Measurements from ENCODE around the gene CAMK1D.
"Not testable (repeated sequence)": the region's sequence is repeated elsewhere in the genome, so short reads cannot be mapped to it uniquely, and the experiment has no call there.

Gene CAMK1D

GRCh38 chr10:12531305-12532220 lies 182.2 kb downstream of the CAMK1D start:
- Mint-ChIP-seq H3K4me3 (no peak overlapping the region), H3K4me1 (peaks cover 11% of the 10 kb centered on the region), H3K27ac (no peak overlapping the region), H3K9me3 (no peaks in the 10 kb centered on the region), H3K27me3 (no peaks in the 10 kb centered on the region)
- no peak for ATAC-seq
- DNase-seq, result no peak

GRCh38 chr10:12533151-12533550 lies 183.8 kb downstream of the CAMK1D start:
- Mint-ChIP-seq H3K9me3 (no peaks in the 10 kb centered on the region), H3K4me3 (no peak overlapping the region), H3K4me1 (peaks cover 11% of the 10 kb centered on the region), H3K27ac (no peak overlapping the region), H3K27me3 (no peaks in the 10 kb centered on the region)
- ATAC-seq (no peak), DNase-seq (no peak)

GRCh38 chr10:12533723-12534122 lies 184.4 kb downstream of the CAMK1D start:
- DNase-seq (no peak), ATAC-seq (no peak)
- Mint-ChIP-seq H3K4me1 (peaks cover 11% of the 10 kb centered on the region), H3K4me3 (no peak overlapping the region), H3K27ac (no peak overlapping the region), H3K27me3 (no peaks in the 10 kb centered on the region), H3K9me3 (no peaks in the 10 kb centered on the region)

GRCh38 chr10:12534824-12535223 lies 185.5 kb downstream of the CAMK1D start:
- DNase-seq (peak in 1 of 2 donors; percentile 14), ATAC-seq (peak; percentile 52)
- Mint-ChIP-seq H3K4me1 (peaks cover 17% of the 10 kb centered on the region), H3K4me3 (no peak overlapping the region), H3K27me3 (no peaks in the 10 kb centered on the region), H3K9me3 (no peaks in the 10 kb centered on the region), H3K27ac (peak overlapping the region in 1 of 2 donors; percentile 64)

GRCh38 chr10:12535656-12536055 lies 186.3 kb downstream of the CAMK1D start:
- DNase-seq, result no peak
- Mint-ChIP-seq H3K27me3 (no peaks in the 10 kb centered on the region), H3K9me3 (no peaks in the 10 kb centered on the region), H3K4me1 (peaks cover 26% of the 10 kb centered on the region), H3K27ac (no peak overlapping the region), H3K4me3 (no peak overlapping the region)
- ATAC-seq, result peak; percentile 40

- no peak overlapping the region for H3K4me3 Mint-ChIP-seq
- no peaks in the 10 kb centered on the region for H3K9me3 Mint-ChIP-seq
- ATAC-seq (no peak), DNase-seq (no peak)
- no peaks in the 10 kb centered on the region for H3K27me3 Mint-ChIP-seq
- no peak overlapping the region for H3K27ac Mint-ChIP-seq
- H3K4me1 Mint-ChIP-seq, result peaks cover 37% of the 10 kb centered on the region
These were observed 189.2 kb downstream of the CAMK1D start for GRCh38 chr10:12538491-12538995.

- Mint-ChIP-seq H3K27ac (no peak overlapping the region), H3K4me3 (no peak overlapping the region), H3K27me3 (no peaks in the 10 kb centered on the region), H3K9me3 (peaks cover 0 to under 1% of the 10 kb centered on the region in 2 donors), H3K4me1 (peaks cover 34% of the 10 kb centered on the region)
- DNase-seq (no peak), ATAC-seq (no peak)
These were observed 190.2 kb downstream of the CAMK1D start for GRCh38 chr10:12539350-12540164.

GRCh38 chr10:12540341-12540781 lies 191.0 kb downstream of the CAMK1D start:
- DNase-seq, result no peak
- peak overlapping the region in 1 of 2 donors; percentile 61 for H3K27ac Mint-ChIP-seq
- ATAC-seq, result no peak
- H3K4me1 Mint-ChIP-seq, result peaks cover 26% of the 10 kb centered on the region
- H3K27me3 Mint-ChIP-seq, result no peaks in the 10 kb centered on the region
- H3K4me3 Mint-ChIP-seq, result no peak overlapping the region
- H3K9me3 Mint-ChIP-seq, result peaks cover 0 to 6% of the 10 kb centered on the region in 2 donors

GRCh38 chr10:12541446-12542067 lies 192.2 kb downstream of the CAMK1D start:
- peak overlapping the region in 1 of 2 donors; percentile 80 for H3K27ac Mint-ChIP-seq
- H3K27me3 Mint-ChIP-seq, result no peaks in the 10 kb centered on the region
- DNase-seq (no peak), ATAC-seq (no peak)
- peaks cover 9 to 16% of the 10 kb centered on the region in 2 donors for H3K9me3 Mint-ChIP-seq
- H3K4me3 Mint-ChIP-seq, result no peak overlapping the region
- peaks cover 26% of the 10 kb centered on the region for H3K4me1 Mint-ChIP-seq

- no peak for DNase-seq
- H3K27ac Mint-ChIP-seq, result peak overlapping the region in 1 of 2 donors; percentile 80
- no peak for ATAC-seq
- H3K4me3 Mint-ChIP-seq, result no peak overlapping the region
- peaks cover 31% of the 10 kb centered on the region for H3K4me1 Mint-ChIP-seq
- peaks cover 9 to 16% of the 10 kb centered on the region in 2 donors for H3K9me3 Mint-ChIP-seq
- no peaks in the 10 kb centered on the region for H3K27me3 Mint-ChIP-seq
These were observed 192.9 kb downstream of the CAMK1D start for GRCh38 chr10:12542133-12542670.

- peaks cover 41% of the 10 kb centered on the region for H3K4me1 Mint-ChIP-seq
These were observed 194.2 kb downstream of the CAMK1D start for GRCh38 chr10:12543589-12543988.

GRCh38 chr10:12546160-12546802 lies 196.9 kb downstream of the CAMK1D start:
- not testable (repeated sequence) for ATAC-seq, H3K27me3 Mint-ChIP-seq, DNase-seq
- H3K27ac Mint-ChIP-seq, result peak overlapping the region in 1 of 2 donors; percentile 44
- peaks cover 28% of the 10 kb centered on the region for H3K4me1 Mint-ChIP-seq
- peaks cover 9 to 16% of the 10 kb centered on the region in 2 donors for H3K9me3 Mint-ChIP-seq
- peak overlapping the region in 1 of 2 donors; percentile 2 for H3K4me3 Mint-ChIP-seq

More at GRCh38 chr10:12543589-12543988, 194.2 kb downstream of the CAMK1D start:
- Mint-ChIP-seq H3K27ac (no peak overlapping the region), H3K27me3 (no peaks in the 10 kb centered on the region), H3K9me3 (peaks cover 9 to 16% of the 10 kb centered on the region in 2 donors), H3K4me3 (no peak overlapping the region)
- DNase-seq (no peak), ATAC-seq (no peak)

- ATAC-seq, result peak; percentile 66
- peak overlapping the region; percentile 23 to 60 for H3K4me3 Mint-ChIP-seq
- DNase-seq, result no peak
These were observed 198.0 kb downstream of the CAMK1D start for GRCh38 chr10:12547301-12547771.

GRCh38 chr10:12549297-12549696 lies 199.9 kb downstream of the CAMK1D start:
- DNase-seq (no peak), ATAC-seq (no peak)
- H3K9me3 Mint-ChIP-seq, result peaks cover 9 to 16% of the 10 kb centered on the region in 2 donors
- no peak overlapping the region for H3K27ac Mint-ChIP-seq
- H3K27me3 Mint-ChIP-seq, result no peaks in the 10 kb centered on the region
- peaks cover 21% of the 10 kb centered on the region for H3K4me1 Mint-ChIP-seq
- H3K4me3 Mint-ChIP-seq, result no peak overlapping the region

More at GRCh38 chr10:12547301-12547771, 198.0 kb downstream of the CAMK1D start:
- H3K27ac Mint-ChIP-seq, result peak overlapping the region; percentile 21 to 97
- H3K4me1 Mint-ChIP-seq, result peaks cover 21% of the 10 kb centered on the region
- H3K9me3 Mint-ChIP-seq, result peaks cover 9 to 16% of the 10 kb centered on the region in 2 donors
- H3K27me3 Mint-ChIP-seq, result no peaks in the 10 kb centered on the region
